Measurements from ENCODE around the gene KLF5.

KLF5 gene

GRCh38 chr13:73109969-73110368 is 51.2 kb downstream of the KLF5 start:
- Histone ChIP-seq H3K4me2 (no peak overlapping the region), H3K9ac (no peak overlapping the region), H3K4me3 (IDR thresholded peaks at IDR 0.05; ENCODE audit: insufficient read depth, low read depth, low read length) (no peak overlapping the region), H3K27ac (no peak overlapping the region), H3K4me1 (ENCODE audit: low read depth, poor library complexity, severe bottlenecking) (no peaks in the 10 kb centered on the region), H3K79me2 (ENCODE audit: insufficient read depth, low read depth) (no peaks in the 10 kb centered on the region), H3K36me3 (ENCODE audit: insufficient read depth) (no peaks in the 10 kb centered on the region), H4K20me1 (ENCODE audit: insufficient read depth) (no peaks in the 10 kb centered on the region), H3K27me3 (ENCODE audit: insufficient read depth, low read depth) (no peaks in the 10 kb centered on the region), H2AFZ (ENCODE audit: low read depth) (no peak overlapping the region)
- TF ChIP-seq CTCF (conservative IDR thresholded peaks at IDR 0.05; ENCODE audit: low read depth, low read length): no peak

DNA sequence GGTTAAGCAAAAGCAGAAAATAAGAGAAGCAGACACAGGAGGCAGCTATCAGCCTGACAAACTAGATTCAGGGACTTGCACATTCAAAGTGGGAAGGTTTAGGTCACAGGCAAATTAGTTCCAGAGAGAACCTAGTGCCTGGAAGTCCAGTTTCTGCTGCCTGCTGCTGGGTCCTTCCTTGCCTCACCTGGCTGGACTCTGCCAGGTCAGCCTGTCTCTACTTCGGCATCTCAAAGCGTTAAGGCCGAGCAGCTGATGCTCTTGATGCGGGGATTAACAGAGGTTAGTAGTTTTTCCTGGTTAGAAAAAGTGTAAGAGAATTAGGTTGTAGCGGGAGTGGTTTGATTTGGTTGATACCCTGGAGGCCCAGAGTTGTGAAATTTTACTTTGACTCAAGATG is 52.0 kb downstream of the KLF5 start:
- no peak for TF ChIP-seq CTCF (conservative IDR thresholded peaks at IDR 0.05; ENCODE audit: low read depth, low read length)
- Histone ChIP-seq H3K27ac (no peak overlapping the region), H3K79me2 (ENCODE audit: insufficient read depth, low read depth) (no peaks in the 10 kb centered on the region), H3K27me3 (ENCODE audit: insufficient read depth, low read depth) (no peaks in the 10 kb centered on the region), H3K36me3 (ENCODE audit: insufficient read depth) (no peaks in the 10 kb centered on the region), H3K4me3 (IDR thresholded peaks at IDR 0.05; ENCODE audit: insufficient read depth, low read depth, low read length) (no peak overlapping the region), H2AFZ (ENCODE audit: low read depth) (no peak overlapping the region), H3K4me2 (no peak overlapping the region), H3K4me1 (ENCODE audit: low read depth, poor library complexity, severe bottlenecking) (no peaks in the 10 kb centered on the region), H4K20me1 (ENCODE audit: insufficient read depth) (no peaks in the 10 kb centered on the region), H3K9ac (no peak overlapping the region)

DNA sequence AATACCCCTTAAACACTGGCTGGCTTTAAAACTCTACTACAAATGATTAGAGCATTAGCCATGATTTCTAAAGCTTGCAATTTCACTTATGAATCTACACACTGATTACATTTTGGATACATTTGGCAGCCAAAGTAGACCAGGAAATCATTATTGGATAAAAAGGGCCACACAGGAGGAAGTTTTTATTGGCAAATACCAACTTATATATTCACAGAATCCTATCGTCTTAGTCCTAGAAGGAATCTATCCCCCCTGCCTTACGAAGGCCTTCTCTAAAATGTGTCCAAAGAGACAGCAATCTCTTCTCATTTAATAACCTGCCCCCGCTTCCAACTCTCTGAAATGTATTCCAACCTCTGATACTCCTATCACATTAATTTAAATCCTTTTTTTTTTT is 52.5 kb downstream of the KLF5 start:
- Histone ChIP-seq H3K36me3 (ENCODE audit: insufficient read depth) (no peaks in the 10 kb centered on the region), H2AFZ (ENCODE audit: low read depth) (no peak overlapping the region), H4K20me1 (ENCODE audit: insufficient read depth) (no peaks in the 10 kb centered on the region), H3K27ac (no peak overlapping the region), H3K9ac (no peak overlapping the region), H3K4me3 (IDR thresholded peaks at IDR 0.05; ENCODE audit: insufficient read depth, low read depth, low read length) (no peak overlapping the region), H3K79me2 (ENCODE audit: insufficient read depth, low read depth) (no peaks in the 10 kb centered on the region), H3K27me3 (ENCODE audit: insufficient read depth, low read depth) (no peaks in the 10 kb centered on the region), H3K4me1 (ENCODE audit: low read depth, poor library complexity, severe bottlenecking) (no peaks in the 10 kb centered on the region), H3K4me2 (no peak overlapping the region)
- no peak for TF ChIP-seq CTCF (conservative IDR thresholded peaks at IDR 0.05; ENCODE audit: low read depth, low read length)

- no peaks in the 10 kb centered on the region for H3K79me2 ChIP-seq (ENCODE audit: insufficient read depth, low read depth)
- no peaks in the 10 kb centered on the region for H3K4me1 ChIP-seq (ENCODE audit: low read depth, poor library complexity, severe bottlenecking)
- H3K4me3 ChIP-seq (IDR thresholded peaks at IDR 0.05; ENCODE audit: insufficient read depth, low read depth, low read length): no peak overlapping the region
- H3K36me3 ChIP-seq (ENCODE audit: insufficient read depth): no peaks in the 10 kb centered on the region
- H3K27ac ChIP-seq: no peak overlapping the region
- H3K4me2 ChIP-seq: no peak overlapping the region
- no peak overlapping the region for H3K9ac ChIP-seq
- H2AFZ ChIP-seq (ENCODE audit: low read depth): no peak overlapping the region
- no peaks in the 10 kb centered on the region for H3K27me3 ChIP-seq (ENCODE audit: insufficient read depth, low read depth)
- no peak for TF ChIP-seq CTCF (conservative IDR thresholded peaks at IDR 0.05; ENCODE audit: low read depth, low read length)
- H4K20me1 ChIP-seq (ENCODE audit: insufficient read depth): no peaks in the 10 kb centered on the region
These were observed 60.8 kb downstream of the KLF5 start for GRCh38 chr13:73119612-73120011.

Measured in KMS-11 (cell line).